ENCODE measurements around the gene ABI2.
"Not testable (repeated sequence)": the region's sequence is repeated elsewhere in the genome, so short reads cannot be mapped to it uniquely, and the experiment has no call there.

ABI2 gene

GRCh38 chr2:203338322-203338721 lies 10.1 kb downstream of the ABI2 start:
- H3K4me1 ChIP-seq (ENCODE audit: control insufficient read depth, insufficient read depth, low read length) = no peaks in the 10 kb centered on the region
- no peaks in the 10 kb centered on the region for H3K27me3 ChIP-seq (ENCODE audit: control insufficient read depth, insufficient read depth, low read length)
- H3K27ac ChIP-seq (ENCODE audit: low read depth, low read length) = no peak overlapping the region
- no peak overlapping the region for H3K4me3 ChIP-seq (ENCODE audit: low read length)
- H3K9ac ChIP-seq (ENCODE audit: low read length) = no peak overlapping the region
- H3K36me3 ChIP-seq (ENCODE audit: control insufficient read depth, insufficient read depth, low read length) = no peaks in the 10 kb centered on the region

DNA sequence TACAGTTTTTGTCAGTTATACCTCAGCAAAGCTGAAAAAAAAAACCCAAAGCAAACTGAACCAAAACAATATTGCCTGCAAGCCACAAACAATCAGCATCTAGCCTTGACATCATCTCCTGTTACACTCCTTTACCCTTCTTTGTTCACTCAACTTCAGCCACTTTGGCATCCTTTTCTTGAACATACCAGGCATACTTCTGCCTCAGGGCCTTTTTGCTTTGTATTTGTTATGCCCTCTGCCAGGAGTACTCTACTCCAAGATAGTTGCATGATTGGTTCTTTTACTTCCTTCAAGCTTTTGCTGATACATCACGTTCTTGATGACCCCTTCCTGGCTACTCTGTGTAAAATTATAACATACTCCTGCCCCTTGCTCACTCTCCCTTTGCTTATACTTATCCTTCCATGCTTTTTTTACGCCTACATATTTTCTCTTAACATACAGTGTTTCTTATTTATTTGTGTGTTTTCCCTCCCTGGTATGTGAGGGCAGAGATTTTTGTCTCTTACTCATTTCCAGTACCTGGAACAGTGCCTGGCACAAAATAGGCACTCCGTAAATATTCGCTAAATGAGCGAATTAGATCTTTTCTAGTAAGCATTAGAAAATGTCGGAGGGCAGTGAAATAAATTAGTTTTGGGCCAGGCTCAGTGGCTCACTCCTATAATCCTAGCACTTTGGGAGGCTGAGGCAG lies 12.7 kb downstream of the ABI2 start:
- Histone ChIP-seq H3K4me1 (ENCODE audit: control insufficient read depth, insufficient read depth, low read length) (no peaks in the 10 kb centered on the region), H3K9ac (ENCODE audit: low read length) (no peak overlapping the region), H3K36me3 (ENCODE audit: control insufficient read depth, insufficient read depth, low read length) (no peaks in the 10 kb centered on the region), H3K27ac (ENCODE audit: low read depth, low read length) (no peak overlapping the region), H3K4me3 (ENCODE audit: low read length) (no peak overlapping the region), H3K27me3 (ENCODE audit: control insufficient read depth, insufficient read depth, low read length) (no peaks in the 10 kb centered on the region)

GRCh38 chr2:203341741-203342310 lies 13.6 kb downstream of the ABI2 start:
- Histone ChIP-seq H3K27me3 (ENCODE audit: control insufficient read depth, insufficient read depth, low read length) (no peaks in the 10 kb centered on the region), H3K36me3 (ENCODE audit: control insufficient read depth, insufficient read depth, low read length) (no peaks in the 10 kb centered on the region), H3K27ac (ENCODE audit: low read depth, low read length) (no peak overlapping the region), H3K4me3 (ENCODE audit: low read length) (no peak overlapping the region), H3K9ac (ENCODE audit: low read length) (no peak overlapping the region), H3K4me1 (ENCODE audit: control insufficient read depth, insufficient read depth, low read length) (no peaks in the 10 kb centered on the region)

DNA sequence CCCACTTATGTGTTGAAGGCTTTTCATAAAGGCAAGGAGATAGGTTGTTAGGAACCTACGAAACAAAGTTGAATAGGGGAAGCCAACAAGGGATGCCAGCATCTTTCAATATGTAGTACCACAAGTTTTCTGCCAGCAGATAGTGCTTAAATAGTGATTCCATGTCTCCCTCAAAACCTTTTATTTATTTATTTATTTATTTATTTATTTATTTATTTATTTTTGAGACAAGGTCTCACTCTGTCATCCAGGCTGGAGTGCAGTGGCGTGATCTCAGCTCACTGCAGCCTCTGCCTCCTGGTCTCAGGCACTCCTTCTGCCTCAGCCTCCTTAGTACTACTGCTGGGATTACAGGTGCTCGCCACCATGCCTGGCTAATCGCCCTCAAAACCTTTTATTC lies 14.2 kb downstream of the ABI2 start:
- not testable (repeated sequence) for H3K4me3 ChIP-seq (ENCODE audit: low read length); H3K27ac ChIP-seq (ENCODE audit: low read depth, low read length); H3K4me1 ChIP-seq (ENCODE audit: control insufficient read depth, insufficient read depth, low read length)

DNA sequence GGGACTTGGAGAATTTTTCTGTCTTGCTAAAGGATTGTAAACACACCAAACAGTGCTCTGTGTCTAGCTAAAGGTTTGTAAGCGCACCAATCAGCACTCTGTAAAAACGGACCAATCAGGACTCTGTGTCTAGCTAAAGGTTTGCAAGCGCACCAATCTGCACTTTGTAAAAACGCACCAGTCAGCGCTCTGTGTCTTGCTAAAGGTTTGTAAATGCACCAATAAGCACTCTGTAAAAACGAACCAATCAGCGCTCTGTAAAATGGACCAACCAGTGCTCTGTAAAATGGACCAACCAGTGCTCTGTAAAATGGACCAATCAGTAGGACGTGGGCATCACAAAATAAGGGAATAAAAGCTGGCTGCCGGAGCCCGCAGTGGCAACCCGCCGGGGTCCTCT lies 16.5 kb downstream of the ABI2 start:
- H3K9ac ChIP-seq (ENCODE audit: low read length) = no peak overlapping the region
- H3K36me3 ChIP-seq (ENCODE audit: control insufficient read depth, insufficient read depth, low read length) = no peaks in the 10 kb centered on the region
- H3K4me3 ChIP-seq (ENCODE audit: low read length) = no peak overlapping the region
- H3K27me3 ChIP-seq (ENCODE audit: control insufficient read depth, insufficient read depth, low read length) = no peaks in the 10 kb centered on the region
- no peak overlapping the region for H3K27ac ChIP-seq (ENCODE audit: low read depth, low read length)
- H3K4me1 ChIP-seq (ENCODE audit: control insufficient read depth, insufficient read depth, low read length) = no peaks in the 10 kb centered on the region

More for the DNA sequence above, 14.2 kb downstream of the ABI2 start:
- not testable (repeated sequence) for H3K9ac ChIP-seq (ENCODE audit: low read length); H3K36me3 ChIP-seq (ENCODE audit: control insufficient read depth, insufficient read depth, low read length); H3K27me3 ChIP-seq (ENCODE audit: control insufficient read depth, insufficient read depth, low read length)

DNA sequence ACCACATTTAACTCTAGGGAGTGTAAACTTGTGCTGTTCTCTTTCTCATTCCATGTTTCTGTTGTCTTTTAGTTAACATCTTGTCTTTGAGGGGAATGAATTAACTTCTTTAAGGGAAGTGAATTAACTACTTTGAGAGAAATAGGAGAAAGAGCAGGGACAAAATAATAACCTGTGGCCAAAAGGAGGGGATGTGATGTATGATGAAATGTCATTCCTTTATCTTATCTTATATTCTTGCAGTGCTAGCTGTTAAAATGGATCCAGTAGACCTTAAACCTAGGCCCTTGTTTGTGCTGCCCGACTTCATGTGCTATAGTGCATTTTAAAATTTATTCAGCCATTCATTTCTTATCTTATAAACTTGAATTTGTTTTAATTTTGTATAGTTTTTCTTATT lies 18.4 kb downstream of the ABI2 start:
- H3K27me3 ChIP-seq (ENCODE audit: control insufficient read depth, insufficient read depth, low read length) = no peaks in the 10 kb centered on the region
- no peaks in the 10 kb centered on the region for H3K4me1 ChIP-seq (ENCODE audit: control insufficient read depth, insufficient read depth, low read length)
- no peaks in the 10 kb centered on the region for H3K36me3 ChIP-seq (ENCODE audit: control insufficient read depth, insufficient read depth, low read length)
- no peak overlapping the region for H3K4me3 ChIP-seq (ENCODE audit: low read length)
- no peak overlapping the region for H3K9ac ChIP-seq (ENCODE audit: low read length)
- H3K27ac ChIP-seq (ENCODE audit: low read depth, low read length) = no peak overlapping the region

DNA sequence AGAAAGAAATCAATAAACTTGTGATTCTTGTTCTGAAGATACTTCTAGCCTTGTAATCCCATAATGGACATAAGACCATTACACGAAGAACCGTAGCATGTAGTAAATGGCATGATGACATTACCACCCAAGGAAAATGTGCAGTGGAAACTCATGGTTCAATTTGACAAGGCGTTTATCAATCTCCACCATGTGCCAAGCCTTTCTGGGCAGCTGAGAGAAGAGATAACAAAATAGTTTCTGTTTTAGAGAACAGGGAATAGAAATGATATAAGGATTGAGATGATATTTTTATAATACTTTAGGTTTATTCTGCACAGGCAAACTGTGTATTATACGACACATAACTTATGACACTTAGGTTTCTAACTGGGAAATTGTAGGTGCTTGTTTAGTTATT lies 19.2 kb downstream of the ABI2 start:
- no peaks in the 10 kb centered on the region for H3K36me3 ChIP-seq (ENCODE audit: control insufficient read depth, insufficient read depth, low read length)
- H3K4me1 ChIP-seq (ENCODE audit: control insufficient read depth, insufficient read depth, low read length) = no peaks in the 10 kb centered on the region
- H3K4me3 ChIP-seq (ENCODE audit: low read length) = no peak overlapping the region
- no peaks in the 10 kb centered on the region for H3K27me3 ChIP-seq (ENCODE audit: control insufficient read depth, insufficient read depth, low read length)
- H3K9ac ChIP-seq (ENCODE audit: low read length) = no peak overlapping the region
- no peak overlapping the region for H3K27ac ChIP-seq (ENCODE audit: low read depth, low read length)

GRCh38 chr2:203352604-203353255 lies 24.5 kb downstream of the ABI2 start:
- Histone ChIP-seq H3K9ac (ENCODE audit: low read length) (no peak overlapping the region), H3K27me3 (ENCODE audit: control insufficient read depth, insufficient read depth, low read length) (no peaks in the 10 kb centered on the region), H3K27ac (ENCODE audit: low read depth, low read length) (no peak overlapping the region), H3K36me3 (ENCODE audit: control insufficient read depth, insufficient read depth, low read length) (no peaks in the 10 kb centered on the region), H3K4me3 (ENCODE audit: low read length) (no peak overlapping the region), H3K4me1 (ENCODE audit: control insufficient read depth, insufficient read depth, low read length) (no peaks in the 10 kb centered on the region)

DNA sequence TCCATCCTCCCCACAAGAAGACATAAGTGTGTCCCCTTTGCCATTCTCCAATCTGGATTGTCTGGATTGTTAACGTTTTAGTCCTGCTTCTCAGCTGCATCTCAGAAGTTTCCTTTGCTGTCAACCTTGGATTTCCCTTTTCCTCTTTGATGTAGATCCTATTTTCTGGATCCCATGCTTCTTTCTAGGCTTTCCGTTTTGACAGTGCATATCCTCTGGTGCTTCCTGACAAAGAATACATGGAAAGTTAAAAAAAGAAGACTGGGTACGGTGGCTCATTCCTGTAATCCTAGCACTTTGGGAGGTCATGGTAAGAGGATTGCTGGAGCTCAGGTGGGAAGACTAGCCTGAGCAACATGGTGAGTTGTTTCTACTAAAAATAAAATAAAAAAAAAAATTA lies 26.8 kb downstream of the ABI2 start:
- Histone ChIP-seq H3K9ac (ENCODE audit: low read length) (no peak overlapping the region), H3K27ac (ENCODE audit: low read depth, low read length) (no peak overlapping the region), H3K36me3 (ENCODE audit: control insufficient read depth, insufficient read depth, low read length) (no peaks in the 10 kb centered on the region), H3K4me3 (ENCODE audit: low read length) (no peak overlapping the region), H3K27me3 (ENCODE audit: control insufficient read depth, insufficient read depth, low read length) (no peaks in the 10 kb centered on the region), H3K4me1 (ENCODE audit: control insufficient read depth, insufficient read depth, low read length) (no peaks in the 10 kb centered on the region)

DNA sequence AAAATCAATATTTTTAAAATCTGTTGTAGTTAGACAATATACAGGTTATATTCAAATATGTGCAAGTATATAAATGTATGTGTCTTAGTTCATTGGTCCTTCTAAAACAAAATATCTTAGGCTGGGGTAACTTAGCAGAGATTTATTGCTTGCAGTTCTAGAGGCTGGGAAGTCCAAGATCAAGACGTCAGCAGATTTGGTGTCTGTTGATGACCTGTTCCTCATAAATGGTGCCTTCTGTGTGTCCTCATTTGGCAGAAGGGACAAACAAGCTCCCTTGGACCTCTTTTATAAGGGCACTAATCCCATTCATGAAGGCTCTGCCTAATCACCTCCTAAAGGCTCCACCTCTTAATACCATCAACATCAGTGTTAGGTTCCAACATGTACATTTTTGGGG lies 31.3 kb downstream of the ABI2 start:
- Histone ChIP-seq H3K27ac (ENCODE audit: low read depth, low read length) (no peak overlapping the region), H3K4me1 (ENCODE audit: control insufficient read depth, insufficient read depth, low read length) (peaks cover 3% of the 10 kb centered on the region), H3K9ac (ENCODE audit: low read length) (no peak overlapping the region), H3K36me3 (ENCODE audit: control insufficient read depth, insufficient read depth, low read length) (no peaks in the 10 kb centered on the region), H3K27me3 (ENCODE audit: control insufficient read depth, insufficient read depth, low read length) (no peaks in the 10 kb centered on the region), H3K4me3 (ENCODE audit: low read length) (no peak overlapping the region)

- no peak overlapping the region for H3K9ac ChIP-seq (ENCODE audit: low read length)
- H3K4me3 ChIP-seq (ENCODE audit: low read length) = no peak overlapping the region
- no peaks in the 10 kb centered on the region for H3K36me3 ChIP-seq (ENCODE audit: control insufficient read depth, insufficient read depth, low read length)
- no peaks in the 10 kb centered on the region for H3K27me3 ChIP-seq (ENCODE audit: control insufficient read depth, insufficient read depth, low read length)
- no peak overlapping the region for H3K27ac ChIP-seq (ENCODE audit: low read depth, low read length)
- H3K4me1 ChIP-seq (ENCODE audit: control insufficient read depth, insufficient read depth, low read length) = peaks cover 3% of the 10 kb centered on the region
Measured at GRCh38 chr2:203360833-203361430, 32.7 kb downstream of the ABI2 start.

DNA sequence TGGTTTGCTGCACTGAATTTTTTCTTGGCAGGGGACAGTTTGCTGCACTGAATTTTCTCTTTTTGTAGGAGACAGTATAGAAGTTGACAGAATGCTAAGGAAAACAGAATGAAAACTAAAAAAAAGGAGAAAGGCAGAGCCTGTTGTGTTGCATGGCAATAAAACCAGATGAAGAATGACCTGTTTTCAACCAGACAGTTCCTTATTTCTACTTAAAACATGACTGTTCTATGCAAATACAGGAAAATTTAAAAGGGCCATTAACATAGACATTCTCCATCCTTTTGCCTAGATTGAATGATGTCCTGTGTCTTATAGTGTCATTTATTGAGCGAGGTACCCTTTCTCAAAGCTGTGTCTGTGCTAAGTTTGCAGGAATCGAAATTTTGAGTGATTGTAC lies 33.3 kb downstream of the ABI2 start:
- Histone ChIP-seq H3K36me3 (ENCODE audit: control insufficient read depth, insufficient read depth, low read length) (no peaks in the 10 kb centered on the region), H3K4me3 (ENCODE audit: low read length) (no peak overlapping the region), H3K27ac (ENCODE audit: low read depth, low read length) (peak overlapping the region; percentile 14), H3K27me3 (ENCODE audit: control insufficient read depth, insufficient read depth, low read length) (no peaks in the 10 kb centered on the region), H3K9ac (ENCODE audit: low read length) (no peak overlapping the region), H3K4me1 (ENCODE audit: control insufficient read depth, insufficient read depth, low read length) (peaks cover 3% of the 10 kb centered on the region)

Data from rectal smooth muscle tissue (tissue), 1 donor.